A673 (cell line): ENCODE results near the gene FRMD4B. TPM values are rescaled to one million over a fixed set of nuclear protein-coding genes. Genes with fewer than 3 reads are reported as not detected.
A peak's percentile ranks its signal among the peaks of the same experiment; 100 is the strongest.

Experiments
- BruUV-seq: library from RNA; stranded (reverse); fragments of 400-500 nt; replicated peaks from 2 replicates; lab custom pipeline; 2021; lab: Mats Ljungman, UMichigan
- CTCF ChIA-PET: fragments of 300-600 bp; sonication (Branson Sonifier 250); formaldehyde crosslinking; loops from one replicate; lab custom pipeline; 2022; ENCODE audit warnings: antibody characterized with exemption; lab: Charles Lee
- POLR2A ChIA-PET: fragments of 300-600 bp; sonication (Branson Sonifier 250); formaldehyde crosslinking; loops from one replicate; lab custom pipeline; 2022; ENCODE audit warnings: antibody characterized with exemption; ENCODE audit not compliant: low non-redundant PET; lab: Charles Lee
- DNase-seq: peaks from one replicate; pipeline ENCODE4 v3.0.0-alpha.2; 2015; ENCODE audit warnings: low spot score
- H3K27ac ChIP-seq: fragments of 200-600 bp; sonication (generic); 2 replicates; pipeline ENCODE4 v1.5.1; 2016; ENCODE audit warnings: mixed run types, low read depth, mild to moderate bottlenecking, mixed read lengths, antibody characterized with exemption, low read length; ENCODE audit not compliant: poor library complexity, severe bottlenecking
- H3K27me3 ChIP-seq: fragments of 200-600 bp; sonication (generic); replicated peaks from 2 replicates; pipeline ENCODE4 v1.6.1; 2017; ENCODE audit warnings: mixed run types, low read depth, mild to moderate bottlenecking, mixed read lengths, antibody characterized with exemption, low read length; ENCODE audit not compliant: insufficient read depth, poor library complexity
- H3K36me3 ChIP-seq: fragments of 200-600 bp; sonication (generic); 2 replicates; pipeline ENCODE4 v1.6.1; 2016; ENCODE audit warnings: mixed run types, mild to moderate bottlenecking, mixed read lengths, antibody characterized with exemption, low read length; ENCODE audit not compliant: insufficient read depth, poor library complexity, severe bottlenecking
- H3K4me1 ChIP-seq: fragments of 200-600 bp; sonication (generic); 2 replicates; pipeline ENCODE4 v1.6.1; 2017; ENCODE audit warnings: mixed run types, mild to moderate bottlenecking, mixed read lengths, antibody characterized with exemption, low read length; ENCODE audit not compliant: insufficient read depth, poor library complexity, severe bottlenecking
- H3K4me3 ChIP-seq: fragments of 200-600 bp; sonication (generic); 2 replicates; pipeline ENCODE4 v1.5.1; 2016; ENCODE audit warnings: low read depth, mixed run types, mild to moderate bottlenecking, mixed read lengths, low read length; ENCODE audit not compliant: poor library complexity, severe bottlenecking
- H3K9me3 ChIP-seq: fragments of 200-600 bp; sonication (generic); 2 replicates; pipeline ENCODE4 v1.6.1; 2016; ENCODE audit warnings: mixed run types, low read depth, mild to moderate bottlenecking, mixed read lengths, antibody characterized with exemption, low read length; ENCODE audit not compliant: poor library complexity, severe bottlenecking
- CTCF ChIP-seq: fragments of 300-800, 200-600 bp; sonication (generic); conservative IDR thresholded peaks from 2 replicates; pipeline ENCODE4 v1.5.1; 2017; ENCODE audit warnings: low read depth, mild to moderate bottlenecking, antibody characterized with exemption, low read length, moderate library complexity, mixed read lengths
- EZH2 ChIP-seq: fragments of 200-600 bp; sonication (generic); IDR thresholded peaks from 2 replicates; pipeline ENCODE4 v1.6.1; 2017; ENCODE audit warnings: borderline replicate concordance, low read depth, mild to moderate bottlenecking, mixed read lengths, antibody characterized with exemption, low read length; ENCODE audit not compliant: poor library complexity, severe bottlenecking
- intact Hi-C: fragments of 100-400 bp; cut with micrococcal nuclease; formaldehyde crosslinking; loops from one replicate; pipeline ENCODE4 v1.10.0; 2022; ENCODE audit not compliant: unreplicated experiment
- total RNA-seq: library from RNA; stranded (reverse); gene quantifications from 2 replicates; pipeline ENCODE4 v1.2.3, GENCODE V29; 2021

Gene FRMD4B
- total RNA-seq, 1 experiment from 2014 or later = 0.21 TPM

- Histone ChIP-seq H3K9me3 (no peaks in the 10 kb centered on the region), H3K36me3 (no peaks in the 10 kb centered on the region), H3K27ac (no peak overlapping the region), H3K4me3 (no peak overlapping the region), H3K27me3 (no peaks in the 10 kb centered on the region), H3K4me1 (no peaks in the 10 kb centered on the region)
- no peak for TF ChIP-seq EZH2
- 0 out of 2 replicates have a peak, but pooled peaks have one; percentile 20 for TF ChIP-seq CTCF
- CTCF ChIA-PET = no interaction called here
- peak; percentile 2 for DNase-seq
- intact Hi-C loops = loop anchor here (5.0 kb wide), 1 partner anchor 263 kb away; no protein-coding TSS in a partner anchor
- POLR2A ChIA-PET = no interaction called here
- BruUV-seq = no TSS peak
Measured at GRCh38 chr3:69425249-69425648, 39.4 kb upstream of the FRMD4B start.

GRCh38 chr3:69423463-69424155, 37.7 kb upstream of the FRMD4B start:
- intact Hi-C loops = no loop called here
- CTCF ChIA-PET = no interaction called here
- DNase-seq = no peak
- no TSS peak for BruUV-seq
- POLR2A ChIA-PET = no interaction called here
- H3K4me3 ChIP-seq = no peak overlapping the region
- H3K36me3 ChIP-seq = no peaks in the 10 kb centered on the region
- H3K9me3 ChIP-seq = no peaks in the 10 kb centered on the region
- no peak for TF ChIP-seq EZH2
- TF ChIP-seq CTCF = no peak
- H3K4me1 ChIP-seq = no peaks in the 10 kb centered on the region
- no peak overlapping the region for H3K27ac ChIP-seq
- no peaks in the 10 kb centered on the region for H3K27me3 ChIP-seq

GRCh38 chr3:69422751-69423150, 36.9 kb upstream of the FRMD4B start:
- ChIA-PET POLR2A (no interaction called here), CTCF (no interaction called here)
- BruUV-seq = no TSS peak
- Histone ChIP-seq H3K36me3 (no peaks in the 10 kb centered on the region), H3K27me3 (no peaks in the 10 kb centered on the region), H3K9me3 (no peaks in the 10 kb centered on the region), H3K27ac (no peak overlapping the region), H3K4me1 (no peaks in the 10 kb centered on the region), H3K4me3 (no peak overlapping the region)
- DNase-seq = no peak
- intact Hi-C loops = no loop called here
- no peak for TF ChIP-seq EZH2
- TF ChIP-seq CTCF = no peak
